Thoracic aorta (tissue), 2 donors: ENCODE measurements around the gene LYPLAL1. TPM values are rescaled to one million over a fixed set of nuclear protein-coding genes. Genes with fewer than 3 reads are reported as not detected.
"Not testable (repeated sequence)": the region's sequence is repeated elsewhere in the genome, so short reads cannot be mapped to it uniquely, and the experiment has no call there.

Experiments
- ATAC-seq: fragments of 150-250 bp; one replicate; pipeline ENCODE4 v1.8.0; 2017; ENCODE audit warnings: low read depth; ENCODE audit not compliant: insufficient number of reproducible peaks, low FRiP score
- DNase-seq: peaks from one replicate; pipeline ENCODE4 v3.0.0-alpha.2; 2020; ENCODE audit warnings: low spot score
- H3K27ac ChIP-seq, 2 donors: fragments of 200-600 bp; sonication (generic); 1 replicate in 1 of 2; 2 replicates in 1 of 2; pipeline ENCODE4 v1.5.1; 2016; ENCODE audit warnings: mild to moderate bottlenecking in 2 of 2, moderate library complexity in 2 of 2
- H3K27me3 ChIP-seq: fragments of 200-600 bp; sonication (generic); replicated peaks from 2 replicates; pipeline ENCODE4 v1.6.0; 2016; ENCODE audit warnings: mild to moderate bottlenecking; ENCODE audit not compliant: insufficient read depth
- H3K36me3 ChIP-seq: fragments of 200-600 bp; sonication (generic); one replicate; pipeline ENCODE4 v1.5.1; 2016
- H3K4me1 ChIP-seq, 2 donors: fragments of 200-600 bp; sonication (generic); 1 replicate in 1 of 2; 2 replicates in 1 of 2; pipeline versions ENCODE4 v1.5.1 to v1.6.0; 2016; ENCODE audit warnings: low read depth in 2 of 2, mild to moderate bottlenecking in 1 of 2; ENCODE audit not compliant: control insufficient read depth in 1 of 2
- H3K4me3 ChIP-seq: fragments of 200-600 bp; sonication (generic); 2 replicates; pipeline ENCODE4 v1.5.1; 2016; ENCODE audit warnings: mild to moderate bottlenecking
- H3K9me3 ChIP-seq: fragments of 200-600 bp; sonication (generic); 2 replicates; pipeline ENCODE4 v1.5.1; 2016
- CTCF ChIP-seq: fragments of 200-600 bp; sonication (generic); IDR thresholded peaks from one replicate; pipeline ENCODE4 v1.5.1; 2019; ENCODE audit warnings: antibody characterized with exemption
- total RNA-seq, 2 donors: library from RNA; depleted of rRNA; stranded (reverse); fragments of >200 nt; gene quantifications; one replicate each; pipeline versions ENCODE4 v1.1.0 to v1.2.3, GENCODE V29; 2016

Gene LYPLAL1
- total RNA-seq, 2 donors from 2014 or later = 23.2 to 24.8 TPM

GRCh38 chr1:219247441-219247840 lies 73.8 kb downstream of the LYPLAL1 start:
- no peak for ATAC-seq
- no peak for TF ChIP-seq CTCF

GRCh38 chr1:219250468-219250867 lies 76.8 kb downstream of the LYPLAL1 start:
- H3K27ac ChIP-seq, H3K27me3 ChIP-seq, H3K4me3 ChIP-seq, H3K9me3 ChIP-seq, DNase-seq, H3K4me1 ChIP-seq, ATAC-seq, H3K36me3 ChIP-seq: not testable (repeated sequence)

More at GRCh38 chr1:219247441-219247840, 73.8 kb downstream of the LYPLAL1 start:
- Histone ChIP-seq H3K4me1 (no peaks in the 10 kb centered on the region), H3K4me3 (no peak overlapping the region), H3K36me3 (no peaks in the 10 kb centered on the region), H3K27ac (no peak overlapping the region), H3K9me3 (no peaks in the 10 kb centered on the region), H3K27me3 (no peaks in the 10 kb centered on the region)
- no peak for DNase-seq

DNA sequence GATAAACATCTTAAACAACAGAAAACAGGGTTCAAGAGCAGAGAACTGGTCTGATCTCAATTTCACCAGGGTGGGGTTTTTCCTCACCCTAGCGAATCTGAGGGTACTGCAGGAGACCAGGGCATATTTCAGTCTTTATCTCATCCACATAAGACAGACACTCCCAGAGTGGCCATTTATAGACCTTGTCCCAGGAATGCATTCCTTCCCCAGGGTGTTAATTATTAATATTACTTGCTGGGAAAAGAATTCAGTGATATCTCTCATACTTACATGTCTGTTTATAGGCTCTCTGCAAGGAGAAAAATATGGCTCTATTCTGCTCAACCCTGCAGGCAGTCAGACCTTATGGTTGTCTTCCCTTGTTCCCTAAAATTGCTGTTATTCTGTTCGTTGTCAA lies 84.1 kb downstream of the LYPLAL1 start:
- Histone ChIP-seq H3K36me3 (no peaks in the 10 kb centered on the region), H3K9me3 (no peaks in the 10 kb centered on the region), H3K4me1 (no peaks in the 10 kb centered on the region), H3K4me3 (no peak overlapping the region), H3K27ac (no peak overlapping the region), H3K27me3 (no peaks in the 10 kb centered on the region)
- DNase-seq = no peak
- TF ChIP-seq CTCF = no peak
- ATAC-seq = no peak

DNA sequence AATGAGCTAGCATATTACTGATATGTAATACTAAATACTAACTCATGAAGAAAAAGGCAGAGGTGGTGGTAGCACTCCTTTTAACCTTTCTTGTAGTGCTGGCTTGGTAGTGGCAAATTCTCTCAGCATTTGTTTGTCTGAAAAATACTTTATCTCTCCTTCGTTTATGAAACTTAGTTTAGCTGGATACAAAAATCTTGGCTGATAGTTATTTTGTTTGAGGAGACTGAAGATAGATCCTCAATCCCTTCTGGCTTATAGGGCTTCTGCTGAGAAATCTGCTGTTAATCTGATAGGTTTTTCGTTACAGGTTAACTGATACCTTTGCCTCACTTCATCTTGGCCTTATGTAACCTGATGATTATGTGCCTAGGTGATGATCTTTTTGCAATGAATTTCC lies 87.8 kb downstream of the LYPLAL1 start:
- no peak for TF ChIP-seq CTCF
- DNase-seq (no peak), ATAC-seq (no peak)
- Histone ChIP-seq H3K4me3 (no peak overlapping the region), H3K27me3 (no peaks in the 10 kb centered on the region), H3K4me1 (no peaks in the 10 kb centered on the region), H3K27ac (no peak overlapping the region), H3K9me3 (no peaks in the 10 kb centered on the region), H3K36me3 (no peaks in the 10 kb centered on the region)
